GM18505 (cell line): Measurements from ENCODE around the gene SUMO2.
"Not testable (repeated sequence)": the region's sequence is repeated elsewhere in the genome, so short reads cannot be mapped to it uniquely, and the experiment has no call there.

ENCODE experiments used
- ATAC-seq: cut with Tn5 transposase; IDR thresholded peaks from one replicate; pipeline ENCODE4 v1.9.1; 2021; ENCODE audit not compliant: unreplicated experiment
- POLR2A ChIP-seq: IDR thresholded peaks from 4 replicates; pipeline ENCODE4 v1.6.1; 2011; ENCODE audit warnings: borderline replicate concordance; ENCODE audit not compliant: insufficient read depth, insufficient read length; ENCODE audit errors: extremely low read depth

SUMO2 gene

GRCh38 chr17:75182569-75183436, at the start of gene SUMO2:
Gene SUMO2 (minus strand): TSS chr17:75182959. CDS start chr17:75182834, 125 bp downstream.
- ATAC-seq, result peak; percentile 78
- TF ChIP-seq POLR2A, result peak; percentile 81

- TF ChIP-seq POLR2A, result no peak
- no peak for ATAC-seq
Measured at GRCh38 chr17:75231741-75232464, 49.1 kb upstream of the SUMO2 start.

- TF ChIP-seq POLR2A, result no peak
- ATAC-seq, result no peak
Measured at GRCh38 chr17:75231071-75231470, 48.3 kb upstream of the SUMO2 start.

- ATAC-seq, result no peak
- no peak for TF ChIP-seq POLR2A
Measured at GRCh38 chr17:75228847-75229246, 46.1 kb upstream of the SUMO2 start.

- no peak for ATAC-seq
- no peak for TF ChIP-seq POLR2A
Measured at GRCh38 chr17:75228305-75228704, 45.5 kb upstream of the SUMO2 start.

GRCh38 chr17:75227729-75228128, 45.0 kb upstream of the SUMO2 start:
- TF ChIP-seq POLR2A, result no peak
- ATAC-seq, result no peak

- ATAC-seq, result no peak
- no peak for TF ChIP-seq POLR2A
Measured at GRCh38 chr17:75225016-75225415, 42.3 kb upstream of the SUMO2 start.

- no peak for TF ChIP-seq POLR2A
- no peak for ATAC-seq
Measured at GRCh38 chr17:75219815-75220214, 37.1 kb upstream of the SUMO2 start.

- no peak for TF ChIP-seq POLR2A
- no peak for ATAC-seq
Measured at GRCh38 chr17:75218131-75218530, 35.4 kb upstream of the SUMO2 start.

- TF ChIP-seq POLR2A, result no peak
- no peak for ATAC-seq
Measured at GRCh38 chr17:75209061-75209460, 26.3 kb upstream of the SUMO2 start.

- no peak for TF ChIP-seq POLR2A
- ATAC-seq, result no peak
Measured at GRCh38 chr17:75208161-75208560, 25.4 kb upstream of the SUMO2 start.

GRCh38 chr17:75207760-75208159, 25.0 kb upstream of the SUMO2 start:
- TF ChIP-seq POLR2A, result no peak
- ATAC-seq, result no peak

GRCh38 chr17:75207050-75207407, 24.3 kb upstream of the SUMO2 start:
- not testable (repeated sequence) for ATAC-seq

GRCh38 chr17:75205793-75206163, 23.0 kb upstream of the SUMO2 start:
- no peak for TF ChIP-seq POLR2A
- no peak for ATAC-seq

GRCh38 chr17:75205037-75205792, 22.5 kb upstream of the SUMO2 start, which contains the start of gene NUP85:
Gene NUP85 (plus strand): TSS chr17:75205679. CDS start chr17:75205762, 83 bp downstream.
- peak; percentile 88 for TF ChIP-seq POLR2A
- ATAC-seq, result peak; percentile 71
